ENCODE results near the gene REG3A. TPM values are rescaled to one million over a fixed set of nuclear protein-coding genes. Genes with fewer than 3 reads are reported as not detected.

Gene REG3A
- total RNA-seq, 2 experiments from 2014 or later = not detected

DNA sequence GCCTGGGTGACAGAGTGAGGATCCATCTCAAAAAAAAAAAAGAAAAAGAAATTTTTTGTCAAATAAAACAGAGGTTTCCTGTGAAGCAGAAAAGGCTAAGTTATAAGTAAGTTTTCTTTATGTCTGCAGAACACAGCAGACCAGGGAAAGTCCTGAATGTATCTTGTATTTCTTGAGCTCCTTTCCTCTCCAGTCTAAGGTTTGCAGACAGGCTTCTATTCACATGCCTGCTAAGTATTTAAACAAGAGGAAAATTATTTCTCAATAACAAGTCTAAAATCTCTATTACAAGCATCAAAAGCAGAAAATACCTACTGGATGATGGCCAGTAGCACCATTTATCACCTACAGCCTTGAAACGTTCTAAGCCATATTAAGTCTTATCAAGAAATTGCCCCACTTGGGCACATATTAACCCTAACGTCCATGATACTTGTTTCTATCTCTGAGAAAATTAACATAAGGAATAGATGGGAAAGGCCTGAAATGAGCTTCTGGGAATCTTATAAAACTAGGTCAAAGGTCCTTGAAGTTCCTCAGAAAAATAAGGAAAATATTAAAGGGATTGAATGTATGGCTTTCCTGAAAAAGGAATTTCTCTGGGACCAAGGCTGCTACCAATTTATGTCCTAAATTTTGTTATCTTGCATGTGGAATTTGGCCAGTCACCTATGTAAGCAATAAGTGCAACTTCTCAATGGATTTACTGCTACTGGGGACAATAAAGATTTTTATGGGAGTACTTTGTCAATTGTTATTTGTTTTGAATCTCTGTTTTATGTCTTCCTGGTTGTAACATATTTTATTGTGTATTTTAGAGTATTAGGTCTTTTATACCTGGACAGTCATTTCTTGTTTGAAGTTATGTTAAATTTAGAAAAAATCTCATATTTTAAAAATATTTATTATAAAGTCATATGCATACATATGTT is 42.3 kb downstream of the REG3A start:
- CTCF ChIA-PET (ENCODE audit: unreplicated experiment) = no interaction called here
- intact Hi-C loops (cut with micrococcal nuclease; ENCODE audit: unreplicated experiment) = no loop called here

GRCh38 chr2:79114797-79115494 is 44.6 kb downstream of the REG3A start:
- POLR2A ChIA-PET = interaction anchor here (1.2 to 1.9 kb wide), 2 partner anchors 10 to 11 kb away, joined by 4 read pairs; no protein-coding TSS in a partner anchor
- BruUV-seq (replicated peaks) = no TSS peak
- Histone ChIP-seq H3K4me2 (ENCODE audit: low read length) (no peak overlapping the region), H3K9me2 (ENCODE audit: insufficient read depth, low read length) (no peaks in the 10 kb centered on the region), H3K27ac (ENCODE audit: low read depth, low read length, poor library complexity, severe bottlenecking) (no peak overlapping the region), H3K36me3 (ENCODE audit: insufficient read depth, low read length) (no peaks in the 10 kb centered on the region), H2AFZ (ENCODE audit: low read length) (no peak overlapping the region), H3K4me1 (ENCODE audit: insufficient read depth, low read length, poor library complexity, severe bottlenecking) (no peaks in the 10 kb centered on the region), H3K79me2 (ENCODE audit: insufficient read depth, low read depth, low read length) (no peaks in the 10 kb centered on the region), H3K4me3 (ENCODE audit: low read depth, low read length, poor library complexity, severe bottlenecking) (no peak overlapping the region), H4K20me1 (ENCODE audit: insufficient read depth, low read length) (no peaks in the 10 kb centered on the region), H3K9me3 (ENCODE audit: low read length) (no peaks in the 10 kb centered on the region)
- TF ChIP-seq CTCF (conservative IDR thresholded peaks at IDR 0.05; ENCODE audit: low read length) (no peak), EZH2phosphoT487 (IDR thresholded peaks at IDR 0.05; ENCODE audit: borderline replicate concordance, low read depth, low read length) (no peak)
- CTCF ChIA-PET (ENCODE audit: unreplicated experiment) = no interaction called here
- intact Hi-C loops (cut with micrococcal nuclease; ENCODE audit: unreplicated experiment) = no loop called here
- no peak for DNase-seq (ENCODE audit: low spot score)

More for the DNA sequence above, 42.3 kb downstream of the REG3A start:
- no peak overlapping the region for H3K27ac ChIP-seq (ENCODE audit: low read depth, low read length, poor library complexity, severe bottlenecking)
- H2AFZ ChIP-seq (ENCODE audit: low read length) = no peak overlapping the region
- POLR2A ChIA-PET = interaction anchor here (0.6 kb wide), 1 partner anchor 51 kb away, joined by 4 read pairs; no protein-coding TSS in a partner anchor
- no peaks in the 10 kb centered on the region for H3K4me1 ChIP-seq (ENCODE audit: insufficient read depth, low read length, poor library complexity, severe bottlenecking)
- no peaks in the 10 kb centered on the region for H3K9me3 ChIP-seq (ENCODE audit: low read length)
- DNase-seq (ENCODE audit: low spot score) = no peak
- H3K9me2 ChIP-seq (ENCODE audit: insufficient read depth, low read length) = no peaks in the 10 kb centered on the region
- BruUV-seq (replicated peaks) = no TSS peak
- H4K20me1 ChIP-seq (ENCODE audit: insufficient read depth, low read length) = no peaks in the 10 kb centered on the region
- H3K79me2 ChIP-seq (ENCODE audit: insufficient read depth, low read depth, low read length) = no peaks in the 10 kb centered on the region
- no peak for TF ChIP-seq EZH2phosphoT487 (IDR thresholded peaks at IDR 0.05; ENCODE audit: borderline replicate concordance, low read depth, low read length)
- no peak for TF ChIP-seq CTCF (conservative IDR thresholded peaks at IDR 0.05; ENCODE audit: low read length)
- H3K36me3 ChIP-seq (ENCODE audit: insufficient read depth, low read length) = no peaks in the 10 kb centered on the region
- no peak overlapping the region for H3K4me3 ChIP-seq (ENCODE audit: low read depth, low read length, poor library complexity, severe bottlenecking)
- no peak overlapping the region for H3K4me2 ChIP-seq (ENCODE audit: low read length)
